ENCODE data around the gene MACROH2A2. TPM values are rescaled to one million over a fixed set of nuclear protein-coding genes. Genes with fewer than 3 reads are reported as not detected.

Gene MACROH2A2
- total and polyA plus RNA-seq, 2 of the 8 experiments (the other 6 are each of a cell fraction or from before 2014, with no cell fraction given), result 7.9 to 9.3 TPM

GRCh38 chr10:70090951-70091350, 38.3 kb downstream of the MACROH2A2 start (continued):
- TF ChIP-seq NRF1 (IDR thresholded peaks at IDR 0.05; ENCODE audit: low read depth, low read length), result no peak
- TF ChIP-seq POU5F1 (IDR thresholded peaks at IDR 0.05; ENCODE audit: low read depth, low read length), result no peak
- TF ChIP-seq, protein P1, sequence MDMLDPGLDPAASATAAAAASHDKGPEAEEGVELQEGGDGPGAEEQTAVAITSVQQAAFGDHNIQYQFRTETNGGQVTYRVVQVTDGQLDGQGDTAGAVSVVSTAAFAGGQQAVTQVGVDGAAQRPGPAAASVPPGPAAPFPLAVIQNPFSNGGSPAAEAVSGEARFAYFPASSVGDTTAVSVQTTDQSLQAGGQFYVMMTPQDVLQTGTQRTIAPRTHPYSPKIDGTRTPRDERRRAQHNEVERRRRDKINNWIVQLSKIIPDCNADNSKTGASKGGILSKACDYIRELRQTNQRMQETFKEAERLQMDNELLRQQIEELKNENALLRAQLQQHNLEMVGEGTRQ (IDR thresholded peaks at IDR 0.05; ENCODE audit: low read length), result no peak
- TF ChIP-seq YY1 (IDR thresholded peaks at IDR 0.05; ENCODE audit: low read depth, low read length), result no peak
